ENCODE measurements around the gene SPRTN. TPM values are rescaled to one million over a fixed set of nuclear protein-coding genes. Genes with fewer than 3 reads are reported as not detected.

The SPRTN gene
- total and polyA plus RNA-seq, 8 donors: 3.2 to 62.5 (median 15.1) TPM

DNA sequence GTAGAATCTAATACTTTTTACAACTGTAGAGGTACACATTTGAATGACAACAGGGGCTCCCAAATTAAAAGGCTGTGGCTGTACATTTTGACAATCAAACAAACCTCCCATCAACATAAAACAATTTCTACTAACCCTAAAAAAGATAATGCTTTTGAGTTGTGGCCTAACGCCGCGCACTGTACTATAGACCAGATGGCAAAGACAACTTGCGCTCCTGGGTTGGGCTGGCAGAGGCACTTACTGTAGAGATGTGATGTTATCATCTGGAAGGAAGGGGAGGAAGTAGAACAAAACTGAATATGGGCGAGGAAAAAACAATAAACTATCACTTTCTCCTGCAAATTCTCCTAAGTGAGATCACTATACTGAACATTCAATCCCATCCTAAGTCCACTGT, 26.1 kb downstream of the SPRTN start:
- WGBS, 5 donors: 78 to 92% (median 87%) methylated on average over 5 of the region's 5 CpGs
- TF ChIP-seq POLR2AphosphoS5 (IDR thresholded peaks at IDR 0.05) (no peak), POLR2A (IDR thresholded peaks at IDR 0.05) (no peak), EP300 (IDR thresholded peaks at IDR 0.05) (no peak)
- TF ChIP-seq, protein P1, sequence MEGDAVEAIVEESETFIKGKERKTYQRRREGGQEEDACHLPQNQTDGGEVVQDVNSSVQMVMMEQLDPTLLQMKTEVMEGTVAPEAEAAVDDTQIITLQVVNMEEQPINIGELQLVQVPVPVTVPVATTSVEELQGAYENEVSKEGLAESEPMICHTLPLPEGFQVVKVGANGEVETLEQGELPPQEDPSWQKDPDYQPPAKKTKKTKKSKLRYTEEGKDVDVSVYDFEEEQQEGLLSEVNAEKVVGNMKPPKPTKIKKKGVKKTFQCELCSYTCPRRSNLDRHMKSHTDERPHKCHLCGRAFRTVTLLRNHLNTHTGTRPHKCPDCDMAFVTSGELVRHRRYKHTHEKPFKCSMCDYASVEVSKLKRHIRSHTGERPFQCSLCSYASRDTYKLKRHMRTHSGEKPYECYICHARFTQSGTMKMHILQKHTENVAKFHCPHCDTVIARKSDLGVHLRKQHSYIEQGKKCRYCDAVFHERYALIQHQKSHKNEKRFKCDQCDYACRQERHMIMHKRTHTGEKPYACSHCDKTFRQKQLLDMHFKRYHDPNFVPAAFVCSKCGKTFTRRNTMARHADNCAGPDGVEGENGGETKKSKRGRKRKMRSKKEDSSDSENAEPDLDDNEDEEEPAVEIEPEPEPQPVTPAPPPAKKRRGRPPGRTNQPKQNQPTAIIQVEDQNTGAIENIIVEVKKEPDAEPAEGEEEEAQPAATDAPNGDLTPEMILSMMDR (IDR thresholded peaks at IDR 0.05): no peak
- peaks cover 0 to 3% (median 1%) of the 10 kb centered on the region in 4 donors for H3K4me1 ChIP-seq
- no peak overlapping the region for H3K27ac ChIP-seq
- H3K4me3 ChIP-seq: no peak overlapping the region
- intact Hi-C loops (cut with DNase I; ENCODE audit: low total_unique reads): no loop called here
- DNase-seq: no peak
- H3K9me3 ChIP-seq: no peaks in the 10 kb centered on the region
- no peaks in the 10 kb centered on the region for H3K27me3 ChIP-seq
- H3K36me3 ChIP-seq: peaks cover 0 to 50% (median 41%) of the 10 kb centered on the region in 4 donors

DNA sequence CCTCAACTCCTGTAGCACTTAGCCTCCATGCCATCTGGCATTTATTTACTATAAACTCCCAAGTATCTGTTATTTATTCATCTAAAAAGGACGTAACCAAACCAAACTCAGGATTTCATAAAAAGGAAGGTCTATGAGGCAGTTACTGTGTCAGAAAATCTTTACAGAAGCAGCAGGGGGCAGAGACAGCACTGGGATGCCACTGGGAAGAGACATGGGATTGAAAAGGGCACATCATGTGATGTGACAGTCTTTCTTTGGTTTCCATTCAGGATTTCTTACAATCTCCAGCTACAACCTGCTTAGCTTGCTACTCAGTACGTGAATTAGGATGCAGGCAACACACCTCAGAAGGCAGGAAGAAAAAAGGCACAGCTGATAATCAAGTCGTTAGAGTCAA, 31.2 kb downstream of the SPRTN start:
- DNase-seq: no peak
- Histone ChIP-seq H3K4me3 (no peak overlapping the region), H3K27me3 (no peaks in the 10 kb centered on the region), H3K4me1 (peaks cover 0 to 16% (median 2%) of the 10 kb centered on the region in 4 donors), H3K9me3 (no peaks in the 10 kb centered on the region), H3K27ac (no peak overlapping the region), H3K36me3 (peaks cover 0 to 57% (median 42%) of the 10 kb centered on the region in 4 donors)
- intact Hi-C loops (cut with DNase I; ENCODE audit: low total_unique reads): no loop called here
- TF ChIP-seq, protein P1 (IDR thresholded peaks at IDR 0.05): no peak
- TF ChIP-seq POLR2AphosphoS5 (IDR thresholded peaks at IDR 0.05) (no peak), EP300 (IDR thresholded peaks at IDR 0.05) (no peak), POLR2A (IDR thresholded peaks at IDR 0.05) (no peak)
- WGBS, 5 donors: 63 to 88% (median 70%) methylated on average over 3 of the region's 3 CpGs

DNA sequence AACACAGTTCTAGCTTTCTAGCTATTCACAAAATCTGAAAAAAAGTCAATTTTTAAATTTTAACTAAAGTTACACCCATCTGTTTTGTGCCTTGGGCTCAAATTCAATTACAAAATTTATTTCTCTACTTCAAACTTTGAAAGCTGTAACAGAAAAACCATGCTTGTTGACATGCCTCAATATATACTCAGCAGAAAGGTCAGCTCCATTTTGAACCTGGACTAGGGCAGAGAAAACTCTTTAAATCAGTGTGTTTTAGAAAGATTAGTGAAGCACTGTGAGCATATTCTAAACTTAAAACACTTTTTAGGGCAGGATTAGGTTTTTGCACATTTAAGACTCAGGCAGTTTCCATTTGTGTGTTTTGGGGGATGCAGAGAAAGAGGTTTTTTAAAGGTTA, 34.4 kb downstream of the SPRTN start:
- Histone ChIP-seq H3K4me1 (peaks cover 0 to 30% (median 10%) of the 10 kb centered on the region in 4 donors), H3K27ac (no peak overlapping the region), H3K9me3 (no peaks in the 10 kb centered on the region), H3K27me3 (no peaks in the 10 kb centered on the region), H3K36me3 (peaks cover 0 to 28% (median 16%) of the 10 kb centered on the region in 4 donors), H3K4me3 (no peak overlapping the region)
- TF ChIP-seq, protein P1 (IDR thresholded peaks at IDR 0.05): no peak
- no peak for TF ChIP-seq POLR2AphosphoS5 (IDR thresholded peaks at IDR 0.05)
- TF ChIP-seq EP300 (IDR thresholded peaks at IDR 0.05): no peak
- TF ChIP-seq POLR2A (IDR thresholded peaks at IDR 0.05): no peak
- intact Hi-C loops (cut with DNase I; ENCODE audit: low total_unique reads): no loop called here
- no peak for DNase-seq

DNA sequence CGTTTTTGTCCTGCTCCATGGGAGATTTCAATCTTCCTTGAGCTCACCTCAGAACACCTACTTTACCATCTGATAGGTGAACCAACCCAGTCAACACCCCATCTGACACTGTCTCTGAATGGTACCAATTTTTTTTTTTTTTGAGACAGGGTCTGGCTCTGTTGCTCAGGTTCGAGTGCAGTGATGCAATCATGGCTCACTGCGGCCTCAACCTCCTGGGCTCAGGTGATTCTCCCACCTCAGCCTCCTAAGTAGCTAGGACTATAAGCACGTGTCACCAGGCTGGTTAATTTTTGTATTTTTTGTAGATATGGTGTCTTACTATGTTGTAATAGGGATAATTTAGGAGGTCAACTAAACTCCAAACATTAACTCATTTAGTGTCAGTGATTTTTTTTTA, 36.3 kb downstream of the SPRTN start:
- WGBS, 5 donors: 72 to 90% (median 80%) methylated on average over 4 of the region's 4 CpGs
- Histone ChIP-seq H3K27me3 (no peaks in the 10 kb centered on the region), H3K36me3 (peaks cover 0 to 9% (median 2%) of the 10 kb centered on the region in 4 donors), H3K27ac (no peak overlapping the region), H3K4me3 (no peak overlapping the region), H3K9me3 (no peaks in the 10 kb centered on the region), H3K4me1 (peaks cover 0 to 42% (median 18%) of the 10 kb centered on the region in 4 donors)
- TF ChIP-seq POLR2A (IDR thresholded peaks at IDR 0.05) (no peak), EP300 (IDR thresholded peaks at IDR 0.05) (no peak), POLR2AphosphoS5 (IDR thresholded peaks at IDR 0.05) (no peak)
- TF ChIP-seq, protein P1 (IDR thresholded peaks at IDR 0.05): no peak
- DNase-seq: no peak
- intact Hi-C loops (cut with DNase I; ENCODE audit: low total_unique reads): no loop called here

Measured in stomach (tissue), 9 donors.